Measurements from ENCODE around the gene TM4SF4. TPM values are rescaled to one million over a fixed set of nuclear protein-coding genes. Genes with fewer than 3 reads are reported as not detected.
A peak's percentile ranks its signal among the peaks of the same experiment; 100 is the strongest.

Gene TM4SF4
- polyA plus RNA-seq, 3 donors = 2.5 to 3.7 (median 3.5) TPM

GRCh38 chr3:149480326-149481017, 6.0 kb downstream of the TM4SF4 start:
- DNase-seq (ENCODE audit: low read depth in 3 of 3, low spot score in 2 of 3) = peak in 1 of 3 donors; percentile 61

- DNase-seq (ENCODE audit: low read depth in 3 of 3, low spot score in 2 of 3) = no peak
These were observed 6.6 kb downstream of the TM4SF4 start for GRCh38 chr3:149481056-149481455.

- DNase-seq (ENCODE audit: low read depth in 3 of 3, low spot score in 2 of 3) = no peak
These were observed 7.0 kb downstream of the TM4SF4 start for GRCh38 chr3:149481491-149481890.

GRCh38 chr3:149486726-149487125, 12.2 kb downstream of the TM4SF4 start:
- no peak for DNase-seq (ENCODE audit: low read depth in 3 of 3, low spot score in 2 of 3)

GRCh38 chr3:149487598-149488197, 13.2 kb downstream of the TM4SF4 start:
- no peak for DNase-seq (ENCODE audit: low read depth in 3 of 3, low spot score in 2 of 3)

- DNase-seq (ENCODE audit: low read depth in 3 of 3, low spot score in 2 of 3) = no peak
These were observed 14.7 kb downstream of the TM4SF4 start for GRCh38 chr3:149489060-149489690.

- DNase-seq (ENCODE audit: low read depth in 3 of 3, low spot score in 2 of 3) = no peak
These were observed 15.9 kb downstream of the TM4SF4 start for GRCh38 chr3:149490260-149490971.

GRCh38 chr3:149493315-149494021, 19.0 kb downstream of the TM4SF4 start:
- DNase-seq (ENCODE audit: low read depth in 3 of 3, low spot score in 2 of 3) = no peak

GRCh38 chr3:149494022-149494758, 19.7 kb downstream of the TM4SF4 start:
- DNase-seq (ENCODE audit: low read depth in 3 of 3, low spot score in 2 of 3) = no peak

GRCh38 chr3:149494759-149495580, 20.5 kb downstream of the TM4SF4 start:
- DNase-seq (ENCODE audit: low read depth in 3 of 3, low spot score in 2 of 3) = no peak

- DNase-seq (ENCODE audit: low read depth in 3 of 3, low spot score in 2 of 3) = no peak
These were observed 21.2 kb downstream of the TM4SF4 start for GRCh38 chr3:149495581-149496125.

GRCh38 chr3:149496891-149497290, 22.4 kb downstream of the TM4SF4 start:
- DNase-seq (ENCODE audit: low read depth in 3 of 3, low spot score in 2 of 3) = no peak

- DNase-seq (ENCODE audit: low read depth in 3 of 3, low spot score in 2 of 3) = no peak
These were observed 23.6 kb downstream of the TM4SF4 start for GRCh38 chr3:149497966-149498670.

- DNase-seq (ENCODE audit: low read depth in 3 of 3, low spot score in 2 of 3) = no peak
These were observed 27.0 kb downstream of the TM4SF4 start for GRCh38 chr3:149501524-149501923.

GRCh38 chr3:149502438-149502837, 27.9 kb downstream of the TM4SF4 start:
- DNase-seq (ENCODE audit: low read depth in 3 of 3, low spot score in 2 of 3) = no peak

- no peak for DNase-seq (ENCODE audit: low read depth in 3 of 3, low spot score in 2 of 3)
These were observed 32.0 kb downstream of the TM4SF4 start for GRCh38 chr3:149506540-149506939.

GRCh38 chr3:149506965-149507364, 32.5 kb downstream of the TM4SF4 start:
- no peak for DNase-seq (ENCODE audit: low read depth in 3 of 3, low spot score in 2 of 3)
